Loucy (cell line): ENCODE data around the gene KRTAP1-3.

Experiments used
- EZH2phosphoT487 ChIP-seq: fragments of 200-600 bp; IDR thresholded peaks from 2 replicates; pipeline ENCODE4 v1.6.1; 2018; ENCODE audit warnings: antibody characterized with exemption, mild to moderate bottlenecking, moderate library complexity, borderline replicate concordance
- TF ChIP-seq, protein P1 (sequence below): fragments of 200-600 bp; sonication (generic); conservative IDR thresholded peaks from 2 replicates; pipeline ENCODE4 v1.5.1; 2014; ENCODE audit warnings: mild to moderate bottlenecking, antibody characterized with exemption, low read length

DNA sequence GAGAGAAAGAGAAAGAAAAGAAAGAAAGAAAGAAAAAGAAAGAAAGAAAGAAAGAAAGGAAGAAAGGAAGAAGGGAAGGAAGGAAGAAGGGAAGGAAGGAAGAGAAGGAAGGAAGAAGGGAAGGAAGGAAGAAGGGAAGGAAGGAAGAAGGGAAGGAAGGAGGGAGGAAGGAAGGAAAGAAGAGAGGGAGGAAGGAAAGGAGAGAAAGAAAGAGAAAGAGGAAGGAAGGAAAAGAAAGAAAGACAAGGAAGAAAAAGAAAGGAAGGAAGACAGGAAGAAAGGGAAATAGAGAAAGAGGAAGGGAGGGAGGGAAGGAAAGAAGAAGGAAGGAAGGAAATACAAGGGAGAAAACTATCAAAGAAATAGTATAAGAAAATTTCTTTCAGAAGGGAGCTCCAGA is 42.1 kb upstream of the KRTAP1-3 start:
- TF ChIP-seq, protein P1, sequence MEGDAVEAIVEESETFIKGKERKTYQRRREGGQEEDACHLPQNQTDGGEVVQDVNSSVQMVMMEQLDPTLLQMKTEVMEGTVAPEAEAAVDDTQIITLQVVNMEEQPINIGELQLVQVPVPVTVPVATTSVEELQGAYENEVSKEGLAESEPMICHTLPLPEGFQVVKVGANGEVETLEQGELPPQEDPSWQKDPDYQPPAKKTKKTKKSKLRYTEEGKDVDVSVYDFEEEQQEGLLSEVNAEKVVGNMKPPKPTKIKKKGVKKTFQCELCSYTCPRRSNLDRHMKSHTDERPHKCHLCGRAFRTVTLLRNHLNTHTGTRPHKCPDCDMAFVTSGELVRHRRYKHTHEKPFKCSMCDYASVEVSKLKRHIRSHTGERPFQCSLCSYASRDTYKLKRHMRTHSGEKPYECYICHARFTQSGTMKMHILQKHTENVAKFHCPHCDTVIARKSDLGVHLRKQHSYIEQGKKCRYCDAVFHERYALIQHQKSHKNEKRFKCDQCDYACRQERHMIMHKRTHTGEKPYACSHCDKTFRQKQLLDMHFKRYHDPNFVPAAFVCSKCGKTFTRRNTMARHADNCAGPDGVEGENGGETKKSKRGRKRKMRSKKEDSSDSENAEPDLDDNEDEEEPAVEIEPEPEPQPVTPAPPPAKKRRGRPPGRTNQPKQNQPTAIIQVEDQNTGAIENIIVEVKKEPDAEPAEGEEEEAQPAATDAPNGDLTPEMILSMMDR: no peak
- no peak for TF ChIP-seq EZH2phosphoT487
